Adrenal gland (tissue), 12 donors: ENCODE results near the gene CES2. TPM values are rescaled to one million over a fixed set of nuclear protein-coding genes. Genes with fewer than 3 reads are reported as not detected.
A peak's percentile ranks its signal among the peaks of the same experiment; 100 is the strongest.
"Not testable (repeated sequence)": the region's sequence is repeated elsewhere in the genome, so short reads cannot be mapped to it uniquely, and the experiment has no call there.

Experiments used
- DNase-seq, 7 donors: peaks; one replicate each; pipeline ENCODE4 v3.0.0-alpha.2; 2019 to 2020
- H3K27ac ChIP-seq, 5 donors: fragments of 200-600 bp; sonication (generic) in 4 of 5; 1 replicate in 3 of 5; 2 replicates in 2 of 5; pipeline versions ENCODE4 v1.5.1 to v1.8.0; 2016 to 2020; ENCODE audit warnings: mild to moderate bottlenecking in 1 of 5
- H3K27me3 ChIP-seq: fragments of 200-600 bp; 2 replicates; pipeline ENCODE4 v1.8.0; 2021
- H3K36me3 ChIP-seq, 2 donors: fragments of 200-600 bp; replicated peaks in 1 of 2; 1 replicate in 1 of 2; 2 replicates in 1 of 2; pipeline versions ENCODE4 v1.5.1 to v1.8.0; 2018 to 2022
- H3K4me1 ChIP-seq, 2 donors: fragments of 200-600 bp; replicated peaks in 1 of 2; 1 replicate in 1 of 2; 2 replicates in 1 of 2; pipeline versions ENCODE4 v1.5.1 to v1.8.0; 2018 to 2021
- H3K4me3 ChIP-seq, 4 donors: fragments of 200-600 bp; sonication (generic) in 3 of 4; one replicate each; pipeline ENCODE4 v1.5.1; 2016 to 2018
- H3K9me3 ChIP-seq, 3 donors: fragments of 200-600 bp; sonication (generic) in 1 of 3; replicated peaks in 1 of 3; 1 replicate in 2 of 3; 2 replicates in 1 of 3; pipeline versions ENCODE4 v1.5.1 to v1.8.0; 2016 to 2021
- CTCF ChIP-seq, 6 experiments: fragments of 450-650 bp in 4 of 6; fragments of 200-600 bp in 2 of 6; sonication (generic) in 1 of 6; IDR thresholded peaks; 1 replicate in 5 of 6; 2 replicates in 1 of 6; pipeline versions ENCODE4 v1.5.1 to v1.8.0; 2016 to 2021; ENCODE audit warnings: antibody characterized with exemption in 6 of 6, mild to moderate bottlenecking in 2 of 6, moderate library complexity in 1 of 6
- POLR2A ChIP-seq, 2 donors: fragments of 450-650 bp; IDR thresholded peaks; one replicate each; pipeline ENCODE4 v1.6.1; 2017; ENCODE audit warnings: antibody characterized with exemption in 2 of 2, mild to moderate bottlenecking in 2 of 2, moderate library complexity in 1 of 2
- WGBS, 4 donors: extraction: QIAGEN DNeasy Blood & Tissue Kit in 2 of 4; methylation state at CpG; one replicate each; pipeline versions ENCODE4 v1.1.5 to v1.1.7; 2013 to 2017; 5-methylcytosine and 5-hydroxymethylcytosine counted together
- intact Hi-C, 2 donors: fragments of 100-400 bp; cut with DNase I; formaldehyde crosslinking; loops; one replicate each; pipeline versions ENCODE4 v1.14.1 to v1.15.0; 2022 to 2023
- polyA plus RNA-seq, 3 donors: library from polyadenylated mRNA; stranded (reverse); fragments of 200-250 nt in 2 of 3; fragments of 350-450 nt in 1 of 3; fragmentation: Illumina TruSeq in 1 of 3; extraction: RNeasy Lipid Tissue Mini Kit (QIAGEN cat#74804) in 1 of 3; gene quantifications; one replicate each; pipeline ENCODE4 v1.2.3, GENCODE V29; 2013 to 2014
- total RNA-seq, 9 donors: library from RNA; depleted of rRNA in 4 of 9; stranded (reverse); fragments of >200 nt in 4 of 9; fragments of 120-200 nt in 1 of 9; fragmentation: NEBNext Ultra II Directional in 1 of 9; extraction: Animal tissue kit (Norgen Biotek cat#: 25700) in 1 of 9; gene quantifications; one replicate each; pipeline versions ENCODE4 v1.1.0 to v1.2.4, GENCODE V29; 2013 to 2023
- donor health status: healthy with polysubstance abuse.
- donor health status: Bipolar disorder and iron deficiency.
- donor health status: DM: yes; HTN: yes; CAD: no.
- donor health status: DM: no; HTN: no; CAD: no.
- donor health status: DM: no; HTN: no; CAD: no.
- donor health status: DM: yes; HTN: yes; CAD: no.

Gene CES2
- total and polyA plus RNA-seq, 12 donors, result 25.6 to 133 (median 85.3) TPM

DNA sequence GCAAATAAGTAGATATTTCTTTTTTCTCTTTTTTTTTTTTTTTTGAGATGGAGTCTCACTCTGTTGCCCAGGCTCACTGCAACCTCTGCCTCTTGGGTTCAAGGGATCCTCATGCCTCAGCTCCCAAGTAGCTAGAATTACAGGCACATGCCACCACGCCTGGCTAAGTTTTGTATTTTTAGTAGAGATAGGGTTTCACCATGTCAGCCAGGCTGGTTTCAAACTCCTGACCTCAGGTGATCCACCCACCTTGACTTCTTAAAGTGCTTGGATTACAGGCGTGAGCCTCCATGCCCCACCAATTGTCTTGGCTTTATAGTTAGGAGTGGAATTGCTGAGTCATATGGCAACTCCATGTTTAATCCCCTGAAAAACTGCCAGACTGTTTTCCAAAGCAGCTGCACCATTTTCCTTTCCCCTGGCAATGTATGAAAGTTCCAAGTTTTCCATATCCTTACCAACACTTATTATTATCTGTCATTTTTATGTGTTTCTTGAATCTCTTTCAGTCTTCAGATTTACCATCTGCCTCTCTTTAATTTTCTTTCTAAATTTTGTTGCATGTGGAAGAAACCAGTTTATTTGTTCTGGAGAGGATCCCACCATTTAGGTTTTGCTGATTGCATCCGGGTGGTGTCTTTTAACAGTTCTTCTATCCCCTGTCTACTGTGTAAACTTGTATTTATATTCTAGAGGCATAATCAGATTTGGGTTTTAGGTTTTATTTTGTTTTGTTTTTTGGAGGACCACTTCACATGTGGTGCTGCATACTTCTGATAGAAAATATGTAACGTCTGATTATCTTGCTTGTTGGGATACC, 15.9 kb downstream of the CES2 start:
- no peak overlapping the region for H3K4me3 ChIP-seq
- TF ChIP-seq POLR2A (IDR thresholded peaks at IDR 0.05), result no peak
- no peak for TF ChIP-seq CTCF (IDR thresholded peaks at IDR 0.05)
- DNase-seq, result no peak
- no peaks in the 10 kb centered on the region for H3K36me3 ChIP-seq
- no peaks in the 10 kb centered on the region for H3K27me3 ChIP-seq
- peaks cover 5% of the 10 kb centered on the region in 2 donors for H3K4me1 ChIP-seq
- H3K27ac ChIP-seq, result no peak overlapping the region
- intact Hi-C loops, result no loop called here
- 80 to 87% (median 83%) methylated on average over 4 of the region's 4 CpGs for WGBS, 4 donors
- H3K9me3 ChIP-seq, result no peaks in the 10 kb centered on the region

- 75 to 88% (median 82%) methylated on average over 7 of the region's 7 CpGs for WGBS, 4 donors
- H3K27me3 ChIP-seq, result no peaks in the 10 kb centered on the region
- DNase-seq, result no peak
- intact Hi-C loops, result no loop called here
- no peaks in the 10 kb centered on the region for H3K36me3 ChIP-seq
- no peaks in the 10 kb centered on the region for H3K9me3 ChIP-seq
- no peak overlapping the region for H3K27ac ChIP-seq
- no peak overlapping the region for H3K4me3 ChIP-seq
- peaks cover 1 to 2% of the 10 kb centered on the region in 2 donors for H3K4me1 ChIP-seq
- TF ChIP-seq POLR2A (IDR thresholded peaks at IDR 0.05) (no peak), CTCF (IDR thresholded peaks at IDR 0.05) (no peak)
These were observed 17.3 kb downstream of the CES2 start for GRCh38 chr16:66952430-66953110.

- no peak overlapping the region for H3K4me3 ChIP-seq
- 75 to 82% (median 78%) methylated on average over 10 of the region's 10 CpGs for WGBS, 4 donors
- H3K27me3 ChIP-seq, result no peaks in the 10 kb centered on the region
These were observed 18.3 kb downstream of the CES2 start for GRCh38 chr16:66953462-66954096.

DNA sequence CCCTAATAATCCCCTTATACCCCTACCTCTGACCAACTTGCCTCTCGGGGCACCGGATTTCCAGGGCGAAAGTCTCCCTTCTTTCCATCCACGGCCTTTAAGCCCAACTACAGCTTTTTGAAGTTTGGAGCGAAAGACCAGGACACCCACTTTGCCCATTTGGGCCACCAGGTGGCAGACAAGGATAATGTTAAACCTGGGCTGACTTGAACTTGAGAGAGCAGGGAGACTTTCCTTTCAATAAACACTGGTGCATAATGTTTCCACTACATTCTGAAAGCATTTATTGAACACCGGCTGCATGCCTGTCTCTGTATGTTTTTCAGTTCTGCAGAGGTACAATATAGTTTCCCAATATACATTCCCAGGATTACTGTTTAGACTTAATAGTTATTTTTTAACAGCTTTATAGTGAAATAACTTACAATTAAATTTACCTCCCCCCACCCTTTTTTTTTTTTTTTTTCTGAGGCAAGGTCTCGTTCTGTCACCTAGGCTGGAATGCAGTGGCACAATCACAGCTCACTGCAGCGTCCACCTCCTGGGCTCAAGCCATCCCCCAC, 18.9 kb downstream of the CES2 start:
- Histone ChIP-seq H3K27me3 (no peaks in the 10 kb centered on the region), H3K9me3 (no peaks in the 10 kb centered on the region), H3K27ac (no peak overlapping the region), H3K4me3 (no peak overlapping the region), H3K4me1 (no peaks in the 10 kb centered on the region), H3K36me3 (no peaks in the 10 kb centered on the region)
- 10 to 14% (median 12%) methylated on average over 8 of the region's 8 CpGs for WGBS, 4 donors
- intact Hi-C loops, result no loop called here
- DNase-seq, result peak; percentile 70 to 91 (median 80)
- no peak for TF ChIP-seq POLR2A (IDR thresholded peaks at IDR 0.05)
- peak; percentile 58 to 85 (median 83) for TF ChIP-seq CTCF (IDR thresholded peaks at IDR 0.05)

More at GRCh38 chr16:66953462-66954096, 18.3 kb downstream of the CES2 start:
- no peak overlapping the region for H3K27ac ChIP-seq
- no peaks in the 10 kb centered on the region for H3K9me3 ChIP-seq
- H3K4me1 ChIP-seq, result no peaks in the 10 kb centered on the region
- intact Hi-C loops, result no loop called here
- no peak for TF ChIP-seq POLR2A (IDR thresholded peaks at IDR 0.05)
- H3K36me3 ChIP-seq, result no peaks in the 10 kb centered on the region
- DNase-seq, result no peak

DNA sequence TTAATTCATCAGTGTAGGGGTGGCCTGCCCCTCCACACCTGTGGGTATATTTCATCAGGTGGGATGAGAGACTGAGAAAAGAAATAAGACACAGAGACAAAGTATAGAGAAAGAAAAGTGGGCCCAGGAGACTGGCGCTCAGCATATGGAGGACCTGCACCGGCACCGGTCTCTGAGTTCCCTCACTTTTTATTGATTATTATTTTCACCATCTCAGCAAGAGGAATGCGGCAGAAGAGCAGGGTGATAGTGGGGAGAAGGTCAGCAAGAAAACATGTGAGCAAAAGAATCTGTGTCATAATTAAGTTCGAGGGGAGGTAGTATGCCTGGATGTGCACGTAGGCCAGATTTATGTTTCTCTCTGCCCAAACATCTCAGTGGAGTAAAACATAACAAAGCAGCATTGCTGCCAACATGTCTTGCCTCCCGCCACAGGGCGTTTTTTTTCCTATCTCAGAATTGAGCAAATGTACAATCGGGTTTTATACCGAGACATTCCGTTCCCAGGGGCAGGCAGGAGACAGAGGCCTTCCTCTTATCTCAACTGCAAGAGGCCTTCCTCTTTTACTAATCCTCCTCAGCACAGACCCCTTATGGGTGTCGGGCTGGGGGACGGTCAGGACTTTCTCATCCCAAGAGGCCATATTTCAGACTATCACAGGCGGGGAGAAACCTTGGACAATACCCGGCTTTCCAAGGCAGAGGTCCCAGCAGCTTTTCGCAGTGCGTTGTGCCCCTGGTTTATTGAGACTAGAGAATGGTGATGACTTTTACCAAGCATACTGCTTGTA, 20.2 kb downstream of the CES2 start:
- H3K4me1 ChIP-seq, H3K9me3 ChIP-seq, H3K4me3 ChIP-seq, H3K36me3 ChIP-seq, intact Hi-C loops, H3K27ac ChIP-seq, H3K27me3 ChIP-seq, DNase-seq: not testable (repeated sequence)
- WGBS, 4 donors, result 72 to 80% (median 75%) methylated on average over 17 of the region's 17 CpGs

- H3K27me3 ChIP-seq, H3K36me3 ChIP-seq, H3K4me1 ChIP-seq, DNase-seq, H3K27ac ChIP-seq, H3K9me3 ChIP-seq, intact Hi-C loops, H3K4me3 ChIP-seq: not testable (repeated sequence)
- WGBS, 4 donors, result 44 to 93% (median 80%) methylated on average over 1 of the region's 1 CpG
These were observed 20.8 kb downstream of the CES2 start for GRCh38 chr16:66956154-66956457.
